Measurements from ENCODE around the gene POLR3A. TPM values are rescaled to one million over a fixed set of nuclear protein-coding genes. Genes with fewer than 3 reads are reported as not detected.

POLR3A gene
- total RNA-seq (2022; extraction: Qiagen RNA extraction): 10.8 to 15.5 TPM (median 14.4 TPM) in 5 replicates

DNA sequence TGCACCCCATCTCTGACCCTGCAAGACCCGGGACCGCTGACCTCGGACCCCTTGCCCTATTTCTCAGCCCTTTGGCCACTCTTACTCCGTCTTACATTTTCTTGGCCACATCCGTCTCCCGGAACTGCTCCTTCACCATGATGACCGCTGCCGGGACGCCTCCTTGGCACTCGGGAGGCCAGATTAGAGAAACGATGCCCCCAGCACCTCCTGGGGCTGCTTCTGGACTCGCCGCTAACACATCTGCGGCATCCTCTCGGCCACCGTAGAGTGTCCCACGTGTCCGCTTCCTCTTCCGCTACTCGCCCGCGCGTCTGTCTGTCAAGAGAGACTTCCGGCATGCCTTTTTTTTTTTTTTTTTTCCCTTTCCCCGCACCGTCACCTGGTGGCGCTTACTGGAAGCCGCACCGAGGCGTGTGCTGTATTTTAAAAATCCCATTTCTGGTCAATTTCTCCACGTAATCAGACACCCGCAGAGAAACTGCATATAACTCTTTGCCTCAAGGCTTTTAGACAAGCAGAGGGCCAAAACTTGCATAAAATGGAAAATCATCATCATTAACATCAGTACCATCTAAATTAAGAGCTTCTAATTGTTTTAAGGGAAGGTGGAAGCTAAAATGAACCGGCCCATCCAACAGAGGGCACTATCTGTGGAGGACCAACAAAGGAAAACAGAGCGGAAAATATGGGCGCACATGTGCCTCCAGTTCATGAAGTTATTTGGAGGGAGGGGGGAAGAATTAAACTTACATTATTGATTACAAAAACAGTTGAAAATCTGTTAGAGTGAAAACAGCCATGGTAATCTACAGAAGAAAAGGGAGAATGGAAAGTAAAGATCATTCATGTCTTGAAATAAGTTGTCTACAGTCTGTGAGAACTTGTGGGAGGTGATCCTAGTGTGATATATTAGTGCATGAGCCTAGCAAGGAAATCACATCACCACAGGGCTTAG lies at the start of gene POLR3A:
POLR3A (minus strand) TSS at position 247 of the 958 bp plus-strand sequence; CDS start at position 139, 108 bp downstream.

DNA sequence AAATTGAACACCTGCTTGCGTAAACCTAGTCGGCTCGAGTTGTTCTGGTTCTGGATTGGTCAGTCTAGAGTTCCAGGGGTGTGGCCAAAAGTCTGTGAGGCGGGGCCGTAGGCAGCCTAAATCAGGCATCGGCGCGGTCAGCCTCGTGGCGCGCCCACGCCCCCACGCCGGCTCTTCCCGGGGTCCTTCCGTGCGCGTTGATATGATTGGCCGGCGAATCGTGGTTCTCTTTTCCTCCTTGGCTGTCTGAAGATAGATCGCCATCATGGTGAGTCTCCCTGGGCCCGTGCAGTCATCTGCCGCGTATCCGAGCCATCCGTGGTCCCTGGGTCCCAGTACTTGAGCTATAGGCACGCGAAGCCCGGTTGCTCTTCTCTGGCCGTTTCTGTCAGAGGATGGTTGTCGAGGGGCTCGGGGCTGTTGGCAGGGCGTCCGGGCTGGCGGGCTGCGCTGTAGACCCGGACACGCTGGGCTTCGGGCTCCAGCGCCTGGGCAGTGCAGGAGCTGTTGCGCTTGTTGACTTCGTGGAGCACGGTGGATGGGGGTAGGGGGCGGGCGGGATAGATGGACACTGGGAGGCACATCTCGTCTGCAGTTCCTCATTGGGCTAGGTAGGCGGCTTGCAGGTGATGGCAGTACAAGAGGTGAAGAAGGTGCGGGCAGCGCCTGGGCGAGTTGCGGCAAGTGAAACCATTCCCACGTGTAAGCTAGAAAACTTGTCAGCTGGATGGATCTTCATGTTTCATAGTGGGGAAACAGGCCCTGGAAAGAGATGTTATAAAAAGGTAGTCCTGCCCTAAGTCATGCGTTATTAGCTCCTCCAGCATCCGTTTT lies 4.5 kb upstream of the POLR3A start, which contains the start of gene RPS24:
RPS24 (plus strand) TSS at position 227 of the 834 bp plus-strand sequence; CDS start at position 266, 39 bp downstream.

DNA sequence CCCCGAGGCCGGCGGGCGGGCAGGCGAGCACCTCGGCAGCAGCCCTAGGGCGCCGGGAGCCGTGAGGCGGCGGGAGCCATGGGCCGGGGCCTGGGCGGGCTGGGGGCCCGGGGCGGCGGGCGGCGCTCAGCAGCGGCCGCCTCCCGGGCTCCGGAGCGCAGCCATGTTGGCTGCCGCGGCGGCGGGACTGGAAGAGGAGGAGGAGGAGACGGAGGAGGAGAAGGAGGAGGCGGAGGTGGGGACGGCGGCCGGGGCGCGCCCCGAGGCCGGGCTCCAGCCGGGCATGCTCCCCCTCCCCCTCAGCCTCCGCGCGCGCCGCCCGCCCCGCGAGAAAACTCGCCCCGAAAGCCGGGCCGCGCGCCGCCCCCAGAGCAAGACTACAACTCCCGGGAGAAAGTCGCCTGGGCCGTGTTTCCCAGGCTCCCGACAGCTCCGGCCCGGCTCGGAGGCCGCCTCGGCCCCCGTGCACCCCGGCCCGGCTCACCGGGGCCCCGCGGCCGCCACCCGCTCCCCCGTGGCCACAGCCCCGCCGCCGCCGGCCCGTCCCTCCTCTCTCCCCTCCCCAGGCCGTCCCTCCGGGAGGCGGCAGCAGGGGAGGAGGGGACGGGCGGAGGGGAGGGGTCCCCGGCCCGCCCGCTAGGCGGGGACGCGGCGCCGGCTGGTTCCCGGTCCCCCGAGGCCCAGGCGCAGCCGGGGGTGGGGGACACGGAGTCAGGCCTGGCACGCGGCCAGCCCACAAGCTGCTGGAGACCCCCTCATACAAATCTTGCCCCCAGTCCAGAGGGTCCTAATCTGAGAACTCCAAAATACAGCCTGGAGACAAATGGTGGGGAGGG lies 102.5 kb downstream of the POLR3A start, which contains the start of gene DLG5:
DLG5 (minus strand) TSS at position 190 of the 836 bp plus-strand sequence. CDS start 235 bp downstream, outside the sequence.

Other genes with a start within 250 kb of the POLR3A start
- gene DLG5, start 102.8 kb downstream of the POLR3A start, total RNA-seq (2022; extraction: Qiagen RNA extraction): 30.5 to 46.8 TPM (median 43.4 TPM) in 5 replicates
- 2,878 to 4,495 TPM (median 3,147 TPM) in 5 replicates for gene RPS24, start 4.3 kb upstream of the POLR3A start, total RNA-seq (2022; extraction: Qiagen RNA extraction)